GM12878 (cell line): ENCODE measurements around the gene NCAM2. TPM values are rescaled to one million over a fixed set of nuclear protein-coding genes. Genes with fewer than 3 reads are reported as not detected.

ENCODE experiments used
- ATAC-seq: fragments of 200-7000 bp; cut with Tn5 transposase; 3 replicates; pipeline ENCODE4 v1.9.1; 2020; ENCODE audit warnings: mild to moderate bottlenecking, moderate library complexity
- BruUV-seq: library from RNA; stranded (reverse); fragments of 400-500 nt; replicated peaks from 2 replicates; lab custom pipeline; 2021; lab: Mats Ljungman, UMichigan
- CTCF ChIA-PET: fragments of 300-600 bp; sonication (Branson Sonifier 250); formaldehyde crosslinking; extraction: SDS; loops from one replicate; lab custom pipeline; 2021; ENCODE audit warnings: inconsistent platforms; lab: Yijun Ruan, JAX
- POLR2A ChIA-PET: fragments of 350-600 bp; formaldehyde crosslinking; extraction: SDS; loops from one replicate; lab custom pipeline; 2021; ENCODE audit warnings: inconsistent platforms; lab: Charles Lee
- RAD21 ChIA-PET: fragments of 300-600 bp; sonication (Branson Sonifier 250); formaldehyde crosslinking; loops from one replicate; lab custom pipeline; 2023; ENCODE audit warnings: antibody characterized with exemption; ENCODE audit not compliant: unreplicated experiment; lab: Charles Lee
- SMC1A ChIA-PET: fragments of 300-600 bp; sonication (Branson Sonifier 250); formaldehyde crosslinking; loops from one replicate; lab custom pipeline; 2023; ENCODE audit not compliant: unreplicated experiment, uncharacterized antibody; lab: Charles Lee
- DNase-seq: peaks from one replicate; pipeline ENCODE4 v3.0.0-alpha.2; 2011; ENCODE audit warnings: low read depth, low spot score
- FAIRE-seq: peaks from 3 replicates; lab custom pipeline; 2011; peaks lifted over from hg19 to GRCh38; lab: Jason Lieb, UNC
- H2AFZ ChIP-seq: 2 replicates; pipeline ENCODE4 v1.6.0; 2011; ENCODE audit warnings: low read depth, low read length, control low read depth; ENCODE audit not compliant: control insufficient read depth
- H3K27ac ChIP-seq: 2 replicates; pipeline ENCODE4 v1.5.1; 2011; ENCODE audit warnings: control low read depth; ENCODE audit not compliant: control insufficient read depth, insufficient read depth
- H3K27me3 ChIP-seq, 2 experiments: replicated peaks in 1 of 2; 2 replicates each; pipeline versions ENCODE4 v1.6.0 to v1.6.1; 2011; ENCODE audit warnings: low read length in 1 of 2; ENCODE audit not compliant: control insufficient read depth in 2 of 2, insufficient read depth in 2 of 2
- H3K36me3 ChIP-seq, 2 experiments: 2 replicates each; pipeline ENCODE4 v1.5.1; 2011; ENCODE audit warnings: low read length in 1 of 2; ENCODE audit not compliant: control insufficient read depth in 2 of 2, insufficient read depth in 2 of 2
- H3K4me1 ChIP-seq: 2 replicates; pipeline ENCODE4 v1.6.1; 2011; ENCODE audit warnings: mild to moderate bottlenecking, low read length, moderate library complexity, mixed read lengths; ENCODE audit not compliant: control insufficient read depth, insufficient read depth
- H3K4me2 ChIP-seq: 2 replicates; pipeline ENCODE4 v1.6.0; 2011; ENCODE audit warnings: control low read depth; ENCODE audit not compliant: control insufficient read depth, insufficient read depth
- H3K4me3 ChIP-seq: fragments of 200-600 bp; sonication (generic); 2 replicates; pipeline ENCODE4 v1.5.1; 2016
- H3K79me2 ChIP-seq: 2 replicates; pipeline ENCODE4 v1.6.0; 2011; ENCODE audit warnings: low read length; ENCODE audit not compliant: control insufficient read depth, insufficient read depth
- H3K9ac ChIP-seq: 2 replicates; pipeline ENCODE4 v1.8.0; 2011; ENCODE audit warnings: low read length, control low read depth, mixed read lengths; ENCODE audit not compliant: control insufficient read depth, insufficient read depth
- H3K9me3 ChIP-seq: replicated peaks from 3 replicates; pipeline ENCODE4 v1.5.1; 2011; ENCODE audit warnings: mild to moderate bottlenecking, low read length; ENCODE audit not compliant: control insufficient read depth, insufficient read depth
- H4K20me1 ChIP-seq: 2 replicates; pipeline ENCODE4 v1.6.0; 2011; ENCODE audit not compliant: control insufficient read depth, insufficient read depth
- FOXM1 ChIP-seq: IDR thresholded peaks from 2 replicates; pipeline ENCODE4 v1.6.1; 2012; ENCODE audit warnings: low read depth, mild to moderate bottlenecking, inconsistent platforms, low read length, moderate library complexity
- GABPA ChIP-seq: IDR thresholded peaks from 2 replicates; pipeline ENCODE4 v1.6.1; 2014; ENCODE audit warnings: antibody characterized with exemption, low read depth, mild to moderate bottlenecking, inconsistent platforms
- HDGF ChIP-seq: fragments of 450-650 bp; IDR thresholded peaks from 2 replicates; pipeline ENCODE4 v1.6.1; 2016; ENCODE audit warnings: antibody characterized with exemption
- MTA2 ChIP-seq: fragments of 450-650 bp; IDR thresholded peaks from 2 replicates; pipeline ENCODE4 v1.6.1; 2016; ENCODE audit warnings: low read depth, mild to moderate bottlenecking, moderate library complexity
- MYC ChIP-seq: IDR thresholded peaks from 2 replicates; pipeline ENCODE4 v1.6.1; 2011; ENCODE audit warnings: mild to moderate bottlenecking, low read length, moderate library complexity, inconsistent platforms; ENCODE audit not compliant: insufficient read depth, insufficient replicate concordance, insufficient read length, severe bottlenecking
- NR2F1 ChIP-seq: fragments of 450-650 bp; conservative IDR thresholded peaks from 2 replicates; pipeline ENCODE4 v1.6.1; 2017; ENCODE audit warnings: mild to moderate bottlenecking
- RAD21 ChIP-seq: IDR thresholded peaks from 2 replicates; pipeline ENCODE4 v1.6.1; 2011; ENCODE audit warnings: mild to moderate bottlenecking, low read depth, low read length, moderate library complexity; ENCODE audit not compliant: insufficient read depth
- RELA ChIP-seq: fragments of 450-650 bp; IDR thresholded peaks from 2 replicates; pipeline ENCODE4 v1.8.0; 2014; ENCODE audit warnings: borderline replicate concordance; ENCODE audit not compliant: partially characterized antibody
- RUNX3 ChIP-seq: IDR thresholded peaks from 2 replicates; pipeline ENCODE4 v1.6.1; 2012; ENCODE audit warnings: low read length, inconsistent platforms
- SMAD1 ChIP-seq: fragments of 450-650 bp; IDR thresholded peaks from 2 replicates; pipeline ENCODE4 v1.6.1; 2018; ENCODE audit warnings: mild to moderate bottlenecking, low read depth; ENCODE audit not compliant: partially characterized antibody
- STAT3 ChIP-seq: IDR thresholded peaks from 2 replicates; pipeline ENCODE4 v1.6.1; 2011; ENCODE audit warnings: low read depth, low read length, improper control_type of control experiment
- SUZ12 ChIP-seq: fragments of 200-600 bp; sonication (generic); IDR thresholded peaks from one replicate; pipeline ENCODE4 v1.6.1; 2018; ENCODE audit warnings: antibody characterized with exemption, mild to moderate bottlenecking; ENCODE audit not compliant: unreplicated experiment
- TCF12 ChIP-seq: IDR thresholded peaks from 2 replicates; pipeline ENCODE4 v1.6.1; 2011; ENCODE audit warnings: low read depth, mild to moderate bottlenecking, low read length
- WRNIP1 ChIP-seq: IDR thresholded peaks from 2 replicates; pipeline ENCODE4 v1.6.1; 2011; ENCODE audit warnings: low read depth, low read length, improper control_type of control experiment, borderline replicate concordance
- ZSCAN29 ChIP-seq: fragments of 450-650 bp; IDR thresholded peaks from 2 replicates; pipeline ENCODE4 v1.6.1; 2017; ENCODE audit warnings: mild to moderate bottlenecking, moderate library complexity
- in situ Hi-C: fragments of 300-500 bp; cut with MboI; formaldehyde crosslinking; loops from 9 replicates; pipeline ENCODE4 v1.14.3; 2018; ENCODE audit warnings: mixed read lengths
- intact Hi-C: fragments of 100-400 bp; cut with micrococcal nuclease; formaldehyde crosslinking; loops from one replicate; pipeline ENCODE4 v1.14.2; 2022; ENCODE audit not compliant: unreplicated experiment
- polyA plus RNA-seq, 11 experiments: library from polyadenylated mRNA; depleted of rRNA in 4 of 11; unstranded in 6 of 11; stranded (reverse) in 5 of 11; fragments of >200 nt; fragmentation: Nextera tagmentation in 4 of 11; fragmentation: Illumina TruSeq in 1 of 11; extraction: Ambion mirVana in 4 of 11; extraction: Trizol in 1 of 11; gene quantifications; 1 replicate in 1 of 11; 2 replicates in 10 of 11; pipeline versions ENCODE4 v1.2.1 to v1.2.3, GENCODE V29; 2011 to 2016; ENCODE audit warnings: inconsistent platforms in 2 of 11, missing spikeins in 2 of 11, low read depth in 1 of 11
- total RNA-seq, 4 experiments: library from RNA; depleted of rRNA in 3 of 4; stranded (reverse); fragments of >200 nt in 3 of 4; fragmentation: Illumina TruSeq in 1 of 4; extraction: Trizol in 1 of 4; gene quantifications; 2 replicates each; pipeline versions ENCODE4 v1.2.1 to v1.2.3, GENCODE V29; 2013 to 2021
- TF ChIP-seq, protein P1 (sequence below): fragments of 450-650 bp; IDR thresholded peaks from 2 replicates; pipeline ENCODE4 v1.6.1; 2016; ENCODE audit warnings: mild to moderate bottlenecking, moderate library complexity, borderline replicate concordance
- TF ChIP-seq, protein P2 (sequence below): IDR thresholded peaks from 2 replicates; pipeline ENCODE4 v1.6.1; 2011; ENCODE audit warnings: mild to moderate bottlenecking, low read depth, low read length, moderate library complexity; ENCODE audit not compliant: insufficient replicate concordance
- TF ChIP-seq, protein P3 (sequence below): IDR thresholded peaks from 2 replicates; pipeline ENCODE4 v1.6.1; 2011; ENCODE audit warnings: low read depth, mild to moderate bottlenecking, low read length, moderate library complexity, borderline replicate concordance; ENCODE audit errors: extremely low read depth
- TF ChIP-seq, protein P4 (sequence below): fragments of 450-650 bp; IDR thresholded peaks from 2 replicates; pipeline ENCODE4 v1.6.1; 2016; ENCODE audit warnings: mild to moderate bottlenecking

The NCAM2 gene
- total and polyA plus RNA-seq, 10 of the 15 experiments (the other 5 are each of a cell fraction or from before 2014, with no cell fraction given), result 0.23 to 0.27 TPM; not detected in 8

DNA sequence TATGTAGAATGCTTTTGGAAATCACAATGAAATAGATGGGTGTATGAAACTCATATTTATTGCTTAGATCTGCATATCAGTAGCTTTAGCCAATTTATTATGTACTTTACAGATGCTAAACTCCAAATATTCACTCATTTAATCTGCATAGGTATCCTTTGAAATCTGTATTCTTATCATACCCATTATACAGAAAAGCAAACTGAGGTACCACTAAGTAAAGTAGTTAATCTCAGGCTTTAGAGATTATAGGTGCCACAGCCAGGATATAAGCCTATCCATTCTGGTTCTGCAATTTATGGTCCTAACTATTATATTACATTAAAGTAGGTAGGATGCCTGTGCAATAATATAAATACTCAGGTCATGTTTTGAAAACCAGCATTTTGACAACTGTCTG is 369.4 kb downstream of the NCAM2 start:
- POLR2A ChIA-PET, result no interaction called here
- intact Hi-C loops (no loop called here), in situ Hi-C loops (no loop called here)
- DNase-seq, result no peak
- Histone ChIP-seq H2AFZ (no peak overlapping the region), H3K4me1 (no peaks in the 10 kb centered on the region), H3K27me3 (no peaks in the 10 kb centered on the region), H3K36me3 (no peaks in the 10 kb centered on the region), H3K27ac (no peak overlapping the region), H3K79me2 (no peaks in the 10 kb centered on the region), H3K9me3 (no peaks in the 10 kb centered on the region), H3K4me3 (no peak overlapping the region), H4K20me1 (no peaks in the 10 kb centered on the region), H3K4me2 (no peak overlapping the region), H3K9ac (no peak overlapping the region)
- ATAC-seq, result no peak
- RAD21 ChIA-PET, result no interaction called here
- no TSS peak for BruUV-seq
- SMC1A ChIA-PET, result no interaction called here
- no peak for FAIRE-seq
- TF ChIP-seq RELA (no peak), STAT3 (no peak), RUNX3 (no peak), HDGF (no peak), WRNIP1 (no peak), SMAD1 (no peak), TCF12 (no peak), RAD21 (no peak), GABPA (no peak), FOXM1 (no peak), MYC (no peak), MTA2 (no peak), SUZ12 (no peak), NR2F1 (no peak), ZSCAN29 (no peak)
- TF ChIP-seq, protein P1, sequence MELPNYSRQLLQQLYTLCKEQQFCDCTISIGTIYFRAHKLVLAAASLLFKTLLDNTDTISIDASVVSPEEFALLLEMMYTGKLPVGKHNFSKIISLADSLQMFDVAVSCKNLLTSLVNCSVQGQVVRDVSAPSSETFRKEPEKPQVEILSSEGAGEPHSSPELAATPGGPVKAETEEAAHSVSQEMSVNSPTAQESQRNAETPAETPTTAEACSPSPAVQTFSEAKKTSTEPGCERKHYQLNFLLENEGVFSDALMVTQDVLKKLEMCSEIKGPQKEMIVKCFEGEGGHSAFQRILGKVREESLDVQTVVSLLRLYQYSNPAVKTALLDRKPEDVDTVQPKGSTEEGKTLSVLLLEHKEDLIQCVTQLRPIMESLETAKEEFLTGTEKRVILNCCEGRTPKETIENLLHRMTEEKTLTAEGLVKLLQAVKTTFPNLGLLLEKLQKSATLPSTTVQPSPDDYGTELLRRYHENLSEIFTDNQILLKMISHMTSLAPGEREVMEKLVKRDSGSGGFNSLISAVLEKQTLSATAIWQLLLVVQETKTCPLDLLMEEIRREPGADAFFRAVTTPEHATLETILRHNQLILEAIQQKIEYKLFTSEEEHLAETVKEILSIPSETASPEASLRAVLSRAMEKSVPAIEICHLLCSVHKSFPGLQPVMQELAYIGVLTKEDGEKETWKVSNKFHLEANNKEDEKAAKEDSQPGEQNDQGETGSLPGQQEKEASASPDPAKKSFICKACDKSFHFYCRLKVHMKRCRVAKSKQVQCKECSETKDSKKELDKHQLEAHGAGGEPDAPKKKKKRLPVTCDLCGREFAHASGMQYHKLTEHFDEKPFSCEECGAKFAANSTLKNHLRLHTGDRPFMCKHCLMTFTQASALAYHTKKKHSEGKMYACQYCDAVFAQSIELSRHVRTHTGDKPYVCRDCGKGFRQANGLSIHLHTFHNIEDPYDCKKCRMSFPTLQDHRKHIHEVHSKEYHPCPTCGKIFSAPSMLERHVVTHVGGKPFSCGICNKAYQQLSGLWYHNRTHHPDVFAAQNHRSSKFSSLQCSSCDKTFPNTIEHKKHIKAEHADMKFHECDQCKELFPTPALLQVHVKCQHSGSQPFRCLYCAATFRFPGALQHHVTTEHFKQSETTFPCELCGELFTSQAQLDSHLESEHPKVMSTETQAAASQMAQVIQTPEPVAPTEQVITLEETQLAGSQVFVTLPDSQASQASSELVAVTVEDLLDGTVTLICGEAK, result no peak
- TF ChIP-seq, protein P2, sequence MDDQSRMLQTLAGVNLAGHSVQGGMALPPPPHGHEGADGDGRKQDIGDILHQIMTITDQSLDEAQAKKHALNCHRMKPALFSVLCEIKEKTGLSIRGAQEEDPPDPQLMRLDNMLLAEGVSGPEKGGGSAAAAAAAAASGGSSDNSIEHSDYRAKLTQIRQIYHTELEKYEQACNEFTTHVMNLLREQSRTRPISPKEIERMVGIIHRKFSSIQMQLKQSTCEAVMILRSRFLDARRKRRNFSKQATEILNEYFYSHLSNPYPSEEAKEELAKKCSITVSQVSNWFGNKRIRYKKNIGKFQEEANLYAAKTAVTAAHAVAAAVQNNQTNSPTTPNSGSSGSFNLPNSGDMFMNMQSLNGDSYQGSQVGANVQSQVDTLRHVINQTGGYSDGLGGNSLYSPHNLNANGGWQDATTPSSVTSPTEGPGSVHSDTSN, result no peak
- TF ChIP-seq, protein P3, sequence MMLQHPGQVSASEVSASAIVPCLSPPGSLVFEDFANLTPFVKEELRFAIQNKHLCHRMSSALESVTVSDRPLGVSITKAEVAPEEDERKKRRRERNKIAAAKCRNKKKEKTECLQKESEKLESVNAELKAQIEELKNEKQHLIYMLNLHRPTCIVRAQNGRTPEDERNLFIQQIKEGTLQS, result no peak
- TF ChIP-seq, protein P4, sequence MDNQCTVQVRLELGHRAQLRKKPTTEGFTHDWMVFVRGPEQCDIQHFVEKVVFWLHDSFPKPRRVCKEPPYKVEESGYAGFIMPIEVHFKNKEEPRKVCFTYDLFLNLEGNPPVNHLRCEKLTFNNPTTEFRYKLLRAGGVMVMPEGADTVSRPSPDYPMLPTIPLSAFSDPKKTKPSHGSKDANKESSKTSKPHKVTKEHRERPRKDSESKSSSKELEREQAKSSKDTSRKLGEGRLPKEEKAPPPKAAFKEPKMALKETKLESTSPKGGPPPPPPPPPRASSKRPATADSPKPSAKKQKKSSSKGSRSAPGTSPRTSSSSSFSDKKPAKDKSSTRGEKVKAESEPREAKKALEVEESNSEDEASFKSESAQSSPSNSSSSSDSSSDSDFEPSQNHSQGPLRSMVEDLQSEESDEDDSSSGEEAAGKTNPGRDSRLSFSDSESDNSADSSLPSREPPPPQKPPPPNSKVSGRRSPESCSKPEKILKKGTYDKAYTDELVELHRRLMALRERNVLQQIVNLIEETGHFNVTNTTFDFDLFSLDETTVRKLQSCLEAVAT, result no peak
- CTCF ChIA-PET, result no interaction called here
